Endometrial microvascular endothelial cells (primary cell): Measurements from ENCODE around the gene BAHD1. TPM values are rescaled to one million over a fixed set of nuclear protein-coding genes. Genes with fewer than 3 reads are reported as not detected.

Experiments used
- in situ Hi-C: cut with HindIII; loops from 2 replicates; pipeline ENCODE4 v1.10.0; 2017; ENCODE audit warnings: low sequenced_read_pairs, low pct_unique_long_range_greater_than_20kb; ENCODE audit errors: inconsistent ontology term
- total RNA-seq: library from RNA; depleted of rRNA; stranded (reverse); fragments of >200 nt; gene quantifications from one replicate; pipeline ENCODE4 v1.2.3, GENCODE V29; 2015; ENCODE audit errors: inconsistent ontology term

Gene BAHD1
- total RNA-seq, 1 donor from 2014 or later: 17.1 TPM

- in situ Hi-C loops: no loop called here
Measured at GRCh38 chr15:40461958-40462357, 21.2 kb downstream of the BAHD1 start.

DNA sequence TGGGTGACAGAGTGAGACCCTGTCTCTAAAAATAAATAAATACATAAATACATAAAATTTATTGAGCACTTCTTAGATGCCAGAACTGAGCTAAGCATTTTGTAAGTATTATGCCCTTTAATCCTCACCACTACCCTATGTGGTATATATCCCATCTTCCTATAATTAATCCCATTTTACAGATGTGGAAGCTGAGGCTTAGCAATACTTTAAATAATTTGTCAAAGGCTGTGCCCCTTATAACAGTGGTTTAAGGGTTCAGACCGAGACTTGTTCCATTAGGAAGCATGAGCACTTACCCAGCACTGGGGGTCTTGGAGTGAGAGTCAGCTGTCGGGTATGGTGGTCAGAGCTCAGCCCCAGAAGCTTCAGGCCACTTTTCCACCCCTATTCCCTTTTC is 22.5 kb downstream of the BAHD1 start:
- in situ Hi-C loops: no loop called here

DNA sequence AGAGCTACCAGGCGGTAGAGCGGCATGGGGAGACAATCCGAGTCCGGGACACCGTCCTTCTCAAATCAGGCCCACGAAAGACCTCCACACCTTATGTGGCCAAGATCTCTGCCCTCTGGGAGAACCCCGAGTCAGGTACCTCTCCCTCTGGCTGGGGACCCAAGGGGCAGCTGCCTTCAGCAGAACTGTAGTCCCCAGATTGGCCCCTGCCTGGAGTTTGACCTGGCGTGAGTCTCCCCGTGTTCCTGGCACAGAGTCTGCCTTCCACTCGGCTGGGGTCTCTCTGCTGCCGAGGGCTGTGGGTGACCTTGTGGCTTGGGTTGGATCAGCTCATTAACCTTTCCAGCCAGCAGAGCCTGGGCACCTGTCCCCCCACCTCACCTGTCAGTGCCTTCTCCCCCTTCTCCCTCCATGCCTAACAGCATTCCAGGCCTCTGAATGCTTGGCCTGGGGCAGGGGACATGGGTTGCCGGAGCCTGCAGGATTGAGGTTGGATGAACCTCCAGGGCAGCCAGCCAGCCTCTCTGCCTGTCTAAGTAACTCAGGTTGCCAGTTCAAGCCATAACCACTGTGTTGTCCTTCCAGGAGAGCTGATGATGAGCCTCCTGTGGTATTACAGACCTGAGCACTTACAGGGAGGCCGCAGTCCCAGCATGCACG is 23.3 kb downstream of the BAHD1 start:
- in situ Hi-C loops: no loop called here

GRCh38 chr15:40464595-40465185 is 23.9 kb downstream of the BAHD1 start:
- in situ Hi-C loops: no loop called here

- in situ Hi-C loops: no loop called here
Measured at GRCh38 chr15:40465939-40466338, 25.2 kb downstream of the BAHD1 start.

GRCh38 chr15:40466426-40467260 is 25.9 kb downstream of the BAHD1 start:
- in situ Hi-C loops: no loop called here

GRCh38 chr15:40467261-40467615 is 26.5 kb downstream of the BAHD1 start:
- in situ Hi-C loops: no loop called here

DNA sequence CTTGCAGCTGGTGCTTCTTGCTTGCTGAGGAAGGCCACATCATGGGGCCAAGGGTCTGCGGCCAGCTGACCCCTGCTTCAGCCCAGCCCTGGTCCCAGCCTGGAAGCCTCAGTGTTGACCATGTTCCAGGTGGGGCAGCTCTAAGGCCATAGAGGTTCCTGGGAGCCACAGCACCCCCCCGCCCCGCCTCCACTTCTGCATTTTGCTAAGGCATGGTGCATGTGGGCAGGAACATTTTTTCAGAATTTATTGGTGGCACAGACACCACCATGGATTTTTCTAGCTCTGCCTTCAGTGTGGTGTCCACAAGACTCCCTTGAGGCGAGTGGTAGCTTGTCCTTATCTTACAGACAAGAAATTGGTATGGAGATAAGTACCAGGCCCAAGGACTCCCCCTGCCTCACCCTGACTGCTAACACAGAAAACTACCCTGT is 28.2 kb downstream of the BAHD1 start:
- in situ Hi-C loops: no loop called here

GRCh38 chr15:40469776-40470390 is 29.1 kb downstream of the BAHD1 start:
- in situ Hi-C loops: no loop called here

GRCh38 chr15:40470423-40471104 is 29.8 kb downstream of the BAHD1 start, which contains the start of gene CHST14:
Gene CHST14 (plus strand): TSS chr15:40470984. CDS start chr15:40471214, 230 bp downstream.
- in situ Hi-C loops: no loop called here

DNA sequence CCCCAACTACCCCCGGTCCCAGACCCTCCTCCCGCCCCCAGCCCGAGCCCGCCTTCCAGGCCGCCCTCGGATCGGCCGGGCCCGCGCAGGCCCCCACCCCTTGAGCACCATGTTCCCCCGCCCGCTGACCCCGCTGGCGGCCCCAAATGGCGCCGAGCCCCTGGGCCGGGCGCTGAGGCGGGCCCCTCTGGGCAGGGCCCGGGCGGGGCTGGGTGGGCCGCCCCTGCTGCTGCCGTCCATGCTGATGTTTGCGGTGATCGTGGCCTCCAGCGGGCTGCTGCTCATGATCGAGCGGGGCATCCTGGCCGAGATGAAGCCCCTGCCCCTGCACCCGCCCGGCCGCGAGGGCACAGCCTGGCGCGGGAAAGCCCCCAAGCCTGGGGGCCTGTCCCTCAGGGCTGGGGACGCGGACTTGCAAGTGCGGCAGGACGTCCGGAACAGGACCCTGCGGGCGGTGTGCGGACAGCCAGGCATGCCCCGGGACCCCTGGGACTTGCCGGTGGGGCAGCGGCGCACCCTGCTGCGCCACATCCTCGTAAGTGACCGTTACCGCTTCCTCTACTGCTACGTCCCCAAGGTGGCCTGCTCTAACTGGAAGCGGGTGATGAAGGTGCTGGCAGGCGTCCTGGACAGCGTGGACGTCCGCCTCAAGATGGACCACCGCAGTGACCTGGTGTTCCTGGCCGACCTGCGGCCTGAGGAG is 30.5 kb downstream of the BAHD1 start:
- in situ Hi-C loops: no loop called here

- in situ Hi-C loops: no loop called here
Measured at GRCh38 chr15:40471808-40472150, 31.0 kb downstream of the BAHD1 start.

GRCh38 chr15:40472171-40472727 is 31.5 kb downstream of the BAHD1 start:
- in situ Hi-C loops: no loop called here

- in situ Hi-C loops: no loop called here
Measured at GRCh38 chr15:40474581-40474980, 33.8 kb downstream of the BAHD1 start.

- in situ Hi-C loops: no loop called here
Measured at GRCh38 chr15:40477642-40478327, 37.0 kb downstream of the BAHD1 start.

GRCh38 chr15:40479024-40479423 is 38.3 kb downstream of the BAHD1 start:
- in situ Hi-C loops: no loop called here

- in situ Hi-C loops: no loop called here
Measured at GRCh38 chr15:40481341-40482074, 40.8 kb downstream of the BAHD1 start.
